Measurements from ENCODE around the gene INTS14.

DNA sequence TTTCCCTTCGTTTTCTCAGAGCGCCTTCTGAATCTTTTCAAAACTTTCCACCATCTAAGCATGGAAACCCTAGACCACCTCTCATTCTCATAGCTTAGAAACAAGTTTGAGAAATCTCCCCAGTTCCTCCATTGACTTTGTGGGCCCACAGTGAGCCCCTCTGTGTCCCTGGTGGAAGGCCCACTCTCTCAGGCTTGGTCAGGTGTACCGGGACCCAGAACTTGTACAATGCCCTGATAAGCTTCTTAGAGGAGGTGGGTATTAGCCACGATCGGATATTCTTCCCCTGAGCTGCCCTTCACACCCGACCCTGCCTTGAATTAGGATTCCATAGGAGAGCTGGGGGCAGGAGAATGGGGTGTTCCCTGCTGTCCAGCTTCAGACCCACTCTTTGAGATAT lies 10.7 kb upstream of the INTS14 start, which contains the start of gene SLC24A1:
- TF ChIP-seq, protein P1, sequence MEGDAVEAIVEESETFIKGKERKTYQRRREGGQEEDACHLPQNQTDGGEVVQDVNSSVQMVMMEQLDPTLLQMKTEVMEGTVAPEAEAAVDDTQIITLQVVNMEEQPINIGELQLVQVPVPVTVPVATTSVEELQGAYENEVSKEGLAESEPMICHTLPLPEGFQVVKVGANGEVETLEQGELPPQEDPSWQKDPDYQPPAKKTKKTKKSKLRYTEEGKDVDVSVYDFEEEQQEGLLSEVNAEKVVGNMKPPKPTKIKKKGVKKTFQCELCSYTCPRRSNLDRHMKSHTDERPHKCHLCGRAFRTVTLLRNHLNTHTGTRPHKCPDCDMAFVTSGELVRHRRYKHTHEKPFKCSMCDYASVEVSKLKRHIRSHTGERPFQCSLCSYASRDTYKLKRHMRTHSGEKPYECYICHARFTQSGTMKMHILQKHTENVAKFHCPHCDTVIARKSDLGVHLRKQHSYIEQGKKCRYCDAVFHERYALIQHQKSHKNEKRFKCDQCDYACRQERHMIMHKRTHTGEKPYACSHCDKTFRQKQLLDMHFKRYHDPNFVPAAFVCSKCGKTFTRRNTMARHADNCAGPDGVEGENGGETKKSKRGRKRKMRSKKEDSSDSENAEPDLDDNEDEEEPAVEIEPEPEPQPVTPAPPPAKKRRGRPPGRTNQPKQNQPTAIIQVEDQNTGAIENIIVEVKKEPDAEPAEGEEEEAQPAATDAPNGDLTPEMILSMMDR (IDR thresholded peaks at IDR 0.05; ENCODE audit: low read depth, low read length, missing input control): no peak
- TF ChIP-seq RAD21 (IDR thresholded peaks at IDR 0.05) (no peak), REST (IDR thresholded peaks at IDR 0.05) (no peak), MAX (IDR thresholded peaks at IDR 0.05) (no peak), HNF4G (IDR thresholded peaks at IDR 0.05) (no peak), RXRA (IDR thresholded peaks at IDR 0.05) (no peak), YY1 (IDR thresholded peaks at IDR 0.05) (no peak), TAF1 (conservative IDR thresholded peaks at IDR 0.05) (no peak)

Data from liver (tissue), 3 donors.